GM19043 (cell line): ENCODE measurements around the gene DOCK10.

ENCODE experiments used
- ATAC-seq: cut with Tn5 transposase; IDR thresholded peaks from one replicate; pipeline ENCODE4 v1.9.1; 2021; ENCODE audit warnings: low read depth; ENCODE audit not compliant: unreplicated experiment

The DOCK10 gene

DNA sequence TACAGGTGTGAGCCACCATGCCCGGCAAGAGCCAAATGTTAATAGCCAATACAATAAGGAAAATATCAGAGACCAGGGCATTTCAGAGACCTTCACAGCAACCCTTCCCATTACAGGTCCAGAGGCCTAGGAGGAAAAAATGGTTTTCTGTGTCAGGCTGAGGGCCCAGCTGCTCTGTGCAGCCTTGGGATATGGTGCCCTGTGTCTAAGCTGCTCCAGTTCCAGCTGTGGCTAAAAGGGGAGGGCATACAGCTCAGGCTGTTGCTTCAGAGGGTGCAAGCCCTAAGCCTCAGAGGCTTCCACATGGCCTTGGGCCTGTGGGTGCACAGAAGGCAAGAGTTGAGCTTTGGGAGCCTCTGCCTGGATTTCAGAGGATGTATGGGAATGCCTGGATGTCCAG lies 306.0 kb downstream of the DOCK10 start:
- no peak for ATAC-seq

GRCh38 chr2:224734949-224735348 lies 307.3 kb downstream of the DOCK10 start:
- no peak for ATAC-seq

- ATAC-seq = no peak
Measured at GRCh38 chr2:224731665-224732064, 310.6 kb downstream of the DOCK10 start.

GRCh38 chr2:224729435-224729834 lies 312.8 kb downstream of the DOCK10 start:
- ATAC-seq = no peak

DNA sequence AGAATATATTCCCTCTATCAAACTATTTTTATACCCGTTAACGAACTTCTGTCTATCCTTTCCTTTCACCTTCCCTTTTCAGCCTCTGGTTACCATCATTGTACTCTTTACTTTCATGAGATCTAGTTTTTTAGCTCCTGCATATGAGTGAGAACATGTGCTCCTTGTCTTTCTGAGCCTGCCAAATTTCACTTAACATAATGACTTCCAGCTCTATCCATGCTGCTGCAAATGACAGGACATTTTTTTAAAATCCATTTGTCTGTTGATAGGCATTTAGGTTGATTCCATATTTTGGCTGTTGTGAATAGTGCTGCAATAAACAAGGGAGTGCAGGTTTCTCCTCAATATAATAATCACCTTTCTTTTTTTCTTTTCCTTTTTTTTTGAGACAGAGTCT lies 317.9 kb downstream of the DOCK10 start:
- no peak for ATAC-seq

DNA sequence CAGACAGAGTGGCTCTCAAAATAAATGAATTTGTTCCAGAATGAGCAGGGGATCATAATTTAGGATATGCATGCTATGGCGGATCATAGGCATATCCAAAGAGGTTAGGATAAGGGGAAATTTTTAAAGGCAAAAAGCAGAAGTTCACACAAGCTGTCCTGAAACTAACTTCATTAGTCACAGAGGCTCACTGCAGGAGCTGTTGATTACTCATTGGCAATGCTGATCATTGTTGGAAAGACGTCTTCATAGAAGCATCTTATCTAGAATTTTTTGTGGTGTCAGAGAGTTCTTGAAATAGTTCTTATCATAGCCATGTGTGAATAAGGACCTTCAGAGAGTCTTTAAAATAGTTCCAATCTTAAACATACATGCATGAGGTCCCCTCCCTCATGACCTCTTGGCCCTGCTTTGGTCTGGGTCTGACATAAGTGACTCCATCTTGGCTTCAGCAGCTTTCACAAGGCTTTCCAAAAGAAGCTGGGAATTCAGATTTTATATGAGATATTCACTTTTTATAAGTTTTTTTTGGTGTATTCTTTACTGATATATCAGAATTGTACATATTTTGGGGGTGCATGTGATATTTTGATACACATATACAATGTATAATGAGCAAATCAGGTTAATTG lies 318.6 kb downstream of the DOCK10 start:
- no peak for ATAC-seq

- no peak for ATAC-seq
Measured at GRCh38 chr2:224722770-224723169, 319.5 kb downstream of the DOCK10 start.

GRCh38 chr2:224722250-224722649 lies 320.0 kb downstream of the DOCK10 start:
- ATAC-seq = no peak

DNA sequence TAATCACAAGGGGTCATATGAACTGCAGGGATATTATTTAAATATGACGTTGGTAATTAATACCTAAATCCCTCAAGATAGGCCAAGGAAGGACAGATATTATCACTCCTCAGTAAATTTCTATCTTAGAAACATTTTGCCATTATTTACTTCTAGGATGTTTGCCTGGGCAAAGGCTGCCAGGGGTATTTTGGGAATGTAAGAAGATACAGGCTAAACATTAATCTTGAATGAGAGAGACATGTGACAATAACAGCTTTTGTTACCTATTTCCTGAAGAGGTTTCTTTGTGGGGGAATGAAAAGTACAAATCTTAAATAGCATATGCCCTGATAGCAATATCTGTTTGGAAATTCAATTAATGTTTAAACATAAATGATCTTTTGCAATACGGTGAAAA lies 325.3 kb downstream of the DOCK10 start:
- no peak for ATAC-seq

DNA sequence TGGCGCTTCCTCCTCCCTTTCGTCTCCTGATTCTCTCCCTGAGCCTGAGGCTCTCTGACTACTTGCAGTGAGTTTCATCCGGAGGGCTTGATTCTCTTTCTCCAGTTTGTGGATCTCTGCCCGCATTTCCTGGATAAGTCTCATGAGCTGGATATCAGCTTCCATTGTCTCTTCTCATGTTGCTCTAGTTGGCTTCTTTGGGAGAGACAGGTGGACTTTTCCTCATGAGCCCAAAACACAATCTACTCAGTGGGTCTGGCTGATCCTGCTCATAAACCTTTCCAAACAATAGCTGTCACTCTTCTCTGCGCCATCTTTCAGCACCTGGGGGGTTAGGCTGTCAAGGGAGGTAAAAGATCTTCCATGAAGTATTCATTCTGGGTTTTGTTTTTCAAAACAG lies 326.1 kb downstream of the DOCK10 start, which contains the start of gene CCDC195:
Gene CCDC195, minus strand, starts transcription at position 165 of the 400 bp plus-strand sequence. Its CDS starts 0 bp downstream, at position 165.
- no peak for ATAC-seq
